B cell (primary cell): ENCODE measurements around the gene SH3YL1. TPM values are rescaled to one million over a fixed set of nuclear protein-coding genes. Genes with fewer than 3 reads are reported as not detected.

ENCODE experiments used
- ATAC-seq: fragments of 200-7000 bp; cut with Tn5 transposase; one replicate; pipeline ENCODE4 v1.10.0; 2021; ENCODE audit warnings: low read depth, mild to moderate bottlenecking, moderate number of reproducible peaks, moderate library complexity
- CTCF ChIA-PET: fragments of 350-600 bp; sonication (Branson Sonifier 250); formaldehyde crosslinking; loops from one replicate; lab custom pipeline; 2021; ENCODE audit warnings: antibody characterized with exemption, inconsistent platforms; lab: Charles Lee
- POLR2A ChIA-PET: fragments of 350-600 bp; sonication (Branson Sonifier 250); formaldehyde crosslinking; loops from one replicate; lab custom pipeline; 2021; ENCODE audit warnings: antibody characterized with exemption; lab: Charles Lee
- DNase-seq: peaks from one replicate; pipeline ENCODE4 v3.0.0; 2013
- H2AFZ ChIP-seq: 2 replicates; pipeline ENCODE4 v1.6.1; 2012; ENCODE audit warnings: mild to moderate bottlenecking, low read depth, low read length; ENCODE audit not compliant: insufficient read depth, poor library complexity, severe bottlenecking
- H3K27ac ChIP-seq, 2 donors: 1 replicate in 1 of 2; 2 replicates in 1 of 2; pipeline ENCODE4 v1.5.1; 2012 to 2013; ENCODE audit warnings: low read length in 2 of 2, mild to moderate bottlenecking in 2 of 2, moderate library complexity in 1 of 2
- H3K27me3 ChIP-seq, 4 experiments: fragments of 200-600 bp in 1 of 4; sonication (generic) in 1 of 4; replicated peaks in 1 of 4; 1 replicate in 2 of 4; 2 replicates in 2 of 4; pipeline versions ENCODE4 v1.6.1 to v1.7.0; 2013 to 2016; ENCODE audit warnings: low read length in 3 of 4, mild to moderate bottlenecking in 2 of 4, mixed read lengths in 1 of 4, moderate library complexity in 1 of 4; ENCODE audit not compliant: insufficient read depth in 4 of 4, control insufficient read depth in 3 of 4; ENCODE audit errors: control extremely low read depth in 1 of 4
- H3K36me3 ChIP-seq, 2 experiments: replicated peaks in 1 of 2; 1 replicate in 1 of 2; 2 replicates in 1 of 2; pipeline versions ENCODE4 v1.6.1 to v1.7.1; 2013; ENCODE audit warnings: low read length in 1 of 2; ENCODE audit not compliant: insufficient read depth in 2 of 2, control insufficient read depth in 1 of 2; ENCODE audit errors: control extremely low read depth in 1 of 2, extremely low read depth in 1 of 2
- H3K4me1 ChIP-seq, 2 donors: fragments of 200-600 bp in 1 of 2; sonication (generic) in 1 of 2; 1 replicate in 1 of 2; 2 replicates in 1 of 2; pipeline versions ENCODE4 v1.5.1 to v1.6.1; 2013 to 2017; ENCODE audit warnings: low read length in 2 of 2; ENCODE audit not compliant: control insufficient read depth in 2 of 2, insufficient read depth in 2 of 2
- H3K4me2 ChIP-seq: replicated peaks from 2 replicates; pipeline ENCODE3; 2012; ENCODE audit warnings: mild to moderate bottlenecking, low read depth, low read length; ENCODE audit not compliant: poor library complexity, severe bottlenecking
- H3K4me3 ChIP-seq, 5 experiments: fragments of 200-600 bp in 1 of 5; sonication (generic) in 1 of 5; 1 replicate in 3 of 5; 2 replicates in 2 of 5; pipeline versions ENCODE4 v1.5.1 to v1.7.0; 2011 to 2016; ENCODE audit warnings: low read length in 4 of 5, mild to moderate bottlenecking in 4 of 5, low read depth in 2 of 5, control low read depth in 1 of 5, moderate library complexity in 1 of 5; ENCODE audit not compliant: insufficient read depth in 1 of 5; ENCODE audit errors: control extremely low read depth in 1 of 5, extremely low read depth in 1 of 5
- H3K79me2 ChIP-seq: fragments of 200-600 bp; sonication (generic); one replicate; pipeline ENCODE4 v1.6.0; 2016; ENCODE audit warnings: low read length; ENCODE audit not compliant: control insufficient read depth, insufficient read depth
- H3K9ac ChIP-seq: fragments of 200-600 bp; sonication (generic); 2 replicates; pipeline ENCODE4 v1.6.1; 2017; ENCODE audit warnings: mild to moderate bottlenecking, low read length, moderate library complexity
- H3K9me3 ChIP-seq, 3 donors: one replicate each; pipeline versions ENCODE4 v1.6.1 to v1.7.1; 2013; ENCODE audit warnings: low read length in 2 of 3; ENCODE audit not compliant: control insufficient read depth in 2 of 3, insufficient read depth in 1 of 3; ENCODE audit errors: control extremely low read depth in 1 of 3
- H4K20me1 ChIP-seq: 2 replicates; pipeline ENCODE4 v1.6.0; 2012; ENCODE audit warnings: mild to moderate bottlenecking, low read length; ENCODE audit not compliant: insufficient read depth, control insufficient read depth, poor library complexity, severe bottlenecking
- H3K27ac Mint-ChIP-seq: one replicate; pipeline ENCODE4 v1.8.0; 2021; ENCODE audit warnings: mixed read lengths
- H3K27me3 Mint-ChIP-seq: one replicate; pipeline ENCODE4 v1.8.0; 2021; ENCODE audit warnings: mixed read lengths
- H3K4me1 Mint-ChIP-seq: one replicate; pipeline ENCODE4 v1.8.0; 2021; ENCODE audit warnings: mixed read lengths
- H3K4me3 Mint-ChIP-seq: one replicate; pipeline ENCODE4 v1.8.0; 2021; ENCODE audit warnings: mixed read lengths
- H3K9me3 Mint-ChIP-seq: one replicate; pipeline ENCODE4 v1.8.0; 2022; ENCODE audit warnings: mixed read lengths; ENCODE audit not compliant: insufficient read depth
- EZH2 ChIP-seq: IDR thresholded peaks from 2 replicates; pipeline ENCODE4 v1.6.1; 2012; ENCODE audit warnings: borderline replicate concordance, low read depth, mild to moderate bottlenecking, moderate library complexity, low read length; ENCODE audit not compliant: insufficient read depth, poor library complexity, severe bottlenecking
- WGBS: methylation state at CpG from one replicate; pipeline ENCODE4 v1.1.5; 2013; ENCODE audit warnings: missing lambda C conversion rate; ENCODE audit not compliant: insufficient coverage; 5-methylcytosine and 5-hydroxymethylcytosine counted together
- intact Hi-C: fragments of 100-400 bp; cut with micrococcal nuclease; formaldehyde crosslinking; loops from one replicate; pipeline ENCODE4 v1.10.0; 2022
- polyA minus RNA-seq: library from RNA; depleted of rRNA, polyadenylated mRNA; stranded (reverse); fragments of >200 nt; gene quantifications from 2 replicates; pipeline ENCODE4 v1.2.3, GENCODE V29; 2012
- polyA plus RNA-seq: library from polyadenylated mRNA; depleted of rRNA; stranded (reverse); fragments of >200 nt; gene quantifications from 2 replicates; pipeline ENCODE4 v1.2.3, GENCODE V29; 2012
- total RNA-seq, 2 donors: library from RNA; stranded (reverse); fragments of 120-200 nt in 1 of 2; gene quantifications; 1 replicate in 1 of 2; 2 replicates in 1 of 2; pipeline versions ENCODE4 v1.2.3 to v1.2.4, GENCODE V29; 2013 to 2022
- TF ChIP-seq, protein P1 (sequence below): fragments of 200-600 bp; IDR thresholded peaks from one replicate; pipeline ENCODE4 v1.8.0; 2022; ENCODE audit warnings: antibody characterized with exemption, mild to moderate bottlenecking

SH3YL1 gene, protein sequence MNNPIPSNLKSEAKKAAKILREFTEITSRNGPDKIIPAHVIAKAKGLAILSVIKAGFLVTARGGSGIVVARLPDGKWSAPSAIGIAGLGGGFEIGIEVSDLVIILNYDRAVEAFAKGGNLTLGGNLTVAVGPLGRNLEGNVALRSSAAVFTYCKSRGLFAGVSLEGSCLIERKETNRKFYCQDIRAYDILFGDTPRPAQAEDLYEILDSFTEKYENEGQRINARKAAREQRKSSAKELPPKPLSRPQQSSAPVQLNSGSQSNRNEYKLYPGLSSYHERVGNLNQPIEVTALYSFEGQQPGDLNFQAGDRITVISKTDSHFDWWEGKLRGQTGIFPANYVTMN
- 48.4 and 55.4 TPM in 2 replicates for total RNA-seq
- total RNA-seq (2013): 28.4 TPM
- 33.2 and 47.8 TPM in 2 replicates for polyA plus RNA-seq
- 16.5 and 19.6 TPM in 2 replicates for polyA minus RNA-seq

DNA sequence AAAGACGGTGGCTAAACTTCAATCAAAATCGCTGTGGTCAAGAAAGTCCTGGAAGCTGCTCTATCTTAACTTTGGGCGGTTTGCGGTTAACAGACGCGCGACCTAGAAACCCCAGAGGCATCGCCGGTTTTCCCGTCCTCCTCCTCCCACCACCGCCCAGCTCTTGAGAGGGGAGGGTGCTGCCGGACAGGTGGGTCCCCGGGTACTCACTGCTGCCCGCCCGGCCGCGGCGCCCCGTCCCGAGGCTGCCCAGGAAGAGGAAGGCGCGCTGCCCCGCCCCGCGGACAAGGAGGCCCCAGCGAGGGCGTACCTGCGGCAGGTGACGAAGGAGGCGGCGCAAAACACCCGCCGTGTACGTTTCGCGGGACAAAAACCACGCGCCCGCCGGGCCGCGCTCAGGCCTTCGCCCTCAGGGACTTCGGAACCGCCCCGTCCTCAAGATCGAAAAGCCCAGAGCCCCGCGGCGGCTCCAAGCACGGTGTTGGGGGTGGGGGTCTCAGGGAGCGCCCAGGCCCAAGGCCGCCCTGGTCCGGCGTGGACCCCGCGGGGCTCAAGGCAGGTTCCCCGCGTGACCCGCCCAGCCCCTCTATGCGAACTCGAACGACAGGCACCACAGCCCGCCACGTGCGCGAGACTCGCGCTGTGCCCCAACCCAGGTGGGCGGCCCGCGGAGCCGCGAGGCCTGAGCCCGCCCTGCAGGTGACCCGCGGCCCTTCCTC is at the start of gene SH3YL1:
Gene SH3YL1 (minus strand): TSS at position 259 of the 719 bp plus-strand sequence. CDS start 48 bp downstream, at position 211.
- peak within 1 kb of the TSS; percentile 66 to 93 (median 85) for H3K4me3 ChIP-seq
- H3K27me3 ChIP-seq: no peaks in the 10 kb centered on the region
- intact Hi-C loops: loop anchor here (1.0 to 10.0 kb wide), 5 partner anchors 18 to 413 kb away; partner anchors contain the start of gene TMEM18
- 2% methylated on average over 71 of the region's 77 CpGs for WGBS
- peaks cover 21 to 22% of the 10 kb centered on the region in 2 donors for H3K4me1 ChIP-seq
- peaks cover 0 to 2% (median 0%) of the 10 kb centered on the region in 3 donors for H3K9me3 ChIP-seq
- peak within 1 kb of the TSS; percentile 92 for H2AFZ ChIP-seq
- H3K79me2 ChIP-seq: peaks cover 41% of the 10 kb centered on the region
- H3K4me2 ChIP-seq: peak within 1 kb of the TSS; percentile 98
- Mint-ChIP-seq H3K4me1 (peaks cover 42% of the 10 kb centered on the region), H3K27ac (peak within 1 kb of the TSS; percentile 98), H3K27me3 (no peaks in the 10 kb centered on the region), H3K9me3 (no peaks in the 10 kb centered on the region), H3K4me3 (peak within 1 kb of the TSS; percentile 97)
- POLR2A ChIA-PET: interaction anchor here (0.5 kb wide), 1 partner anchor 166 kb away, joined by 3 read pairs; no protein-coding TSS in a partner anchor
- TF ChIP-seq, protein P1, sequence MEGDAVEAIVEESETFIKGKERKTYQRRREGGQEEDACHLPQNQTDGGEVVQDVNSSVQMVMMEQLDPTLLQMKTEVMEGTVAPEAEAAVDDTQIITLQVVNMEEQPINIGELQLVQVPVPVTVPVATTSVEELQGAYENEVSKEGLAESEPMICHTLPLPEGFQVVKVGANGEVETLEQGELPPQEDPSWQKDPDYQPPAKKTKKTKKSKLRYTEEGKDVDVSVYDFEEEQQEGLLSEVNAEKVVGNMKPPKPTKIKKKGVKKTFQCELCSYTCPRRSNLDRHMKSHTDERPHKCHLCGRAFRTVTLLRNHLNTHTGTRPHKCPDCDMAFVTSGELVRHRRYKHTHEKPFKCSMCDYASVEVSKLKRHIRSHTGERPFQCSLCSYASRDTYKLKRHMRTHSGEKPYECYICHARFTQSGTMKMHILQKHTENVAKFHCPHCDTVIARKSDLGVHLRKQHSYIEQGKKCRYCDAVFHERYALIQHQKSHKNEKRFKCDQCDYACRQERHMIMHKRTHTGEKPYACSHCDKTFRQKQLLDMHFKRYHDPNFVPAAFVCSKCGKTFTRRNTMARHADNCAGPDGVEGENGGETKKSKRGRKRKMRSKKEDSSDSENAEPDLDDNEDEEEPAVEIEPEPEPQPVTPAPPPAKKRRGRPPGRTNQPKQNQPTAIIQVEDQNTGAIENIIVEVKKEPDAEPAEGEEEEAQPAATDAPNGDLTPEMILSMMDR: no peak
- no peak for TF ChIP-seq EZH2
- peak within 1 kb of the TSS; percentile 80 to 91 for H3K27ac ChIP-seq
- no peaks in the 10 kb centered on the region for H3K36me3 ChIP-seq
- peak within 1 kb of the TSS; percentile 90 for H3K9ac ChIP-seq
- peaks cover 23% of the 10 kb centered on the region for H4K20me1 ChIP-seq
- DNase-seq: peak; percentile 79
- CTCF ChIA-PET: no interaction called here
- peak; percentile 10 for ATAC-seq
